Large intestine (tissue), 3 donors: Measurements from ENCODE around the gene ARHGEF4. TPM values are rescaled to one million over a fixed set of nuclear protein-coding genes. Genes with fewer than 3 reads are reported as not detected.

Experiments
- DNase-seq, 2 donors: peaks; one replicate each; pipeline versions ENCODE4 v3.0.0 to v3.0.0-alpha.2; 2013
- H3K27ac ChIP-seq: one replicate; pipeline ENCODE4 v1.5.1; 2013; ENCODE audit warnings: low read length
- H3K27me3 ChIP-seq: 2 replicates; pipeline ENCODE4 v1.6.1; 2013; ENCODE audit warnings: low read length; ENCODE audit not compliant: control insufficient read depth, insufficient read depth
- H3K36me3 ChIP-seq: 2 replicates; pipeline ENCODE4 v1.6.1; 2013; ENCODE audit warnings: low read length; ENCODE audit not compliant: control insufficient read depth, insufficient read depth
- H3K4me1 ChIP-seq: one replicate; pipeline ENCODE4 v1.6.1; 2013; ENCODE audit warnings: low read length; ENCODE audit not compliant: control insufficient read depth, insufficient read depth
- H3K4me3 ChIP-seq: one replicate; pipeline ENCODE4 v1.5.1; 2013; ENCODE audit warnings: low read length
- H3K9me3 ChIP-seq: one replicate; pipeline ENCODE4 v1.6.1; 2013; ENCODE audit warnings: mild to moderate bottlenecking, low read depth, low read length, moderate library complexity; ENCODE audit not compliant: control insufficient read depth
- WGBS: methylation state at CpG from one replicate; pipeline ENCODE4 v1.1.5; 2013; ENCODE audit warnings: low lambda C conversion rate; ENCODE audit not compliant: insufficient coverage; 5-methylcytosine and 5-hydroxymethylcytosine counted together
- polyA plus RNA-seq: library from polyadenylated mRNA; unstranded; fragments of 120-200 nt; gene quantifications from one replicate; pipeline ENCODE4 v1.2.1, GENCODE V29; 2013

Gene ARHGEF4
- polyA plus RNA-seq, 1 donor, result 5.4 TPM

DNA sequence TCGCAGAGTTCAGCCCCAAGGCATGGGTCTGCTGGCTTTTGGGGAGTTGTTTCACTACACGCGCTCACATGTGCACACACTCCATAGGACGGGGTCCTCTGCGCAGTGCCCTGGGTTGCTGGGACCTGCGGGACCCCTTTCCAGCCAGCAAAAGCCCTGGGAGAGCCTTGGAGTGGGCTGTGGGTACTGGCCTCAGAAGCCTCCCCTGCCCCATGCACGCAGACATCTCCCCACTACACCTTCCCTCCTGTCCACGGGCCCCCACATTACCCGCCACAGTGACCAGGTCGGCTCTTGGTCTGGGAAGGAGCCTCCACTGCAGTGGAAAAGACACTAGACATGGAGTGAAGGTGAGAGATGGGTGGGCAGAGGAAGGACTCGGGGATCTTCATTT lies 208.0 kb downstream of the ARHGEF4 start:
- H3K27me3 ChIP-seq, result peaks cover 16% of the 10 kb centered on the region
- peaks cover 32% of the 10 kb centered on the region for H3K36me3 ChIP-seq
- DNase-seq, result no peak
- no peak overlapping the region for H3K4me3 ChIP-seq
- WGBS, result no CpG with 5 or more reads among the region's 11 CpGs
- H3K4me1 ChIP-seq, result no peaks in the 10 kb centered on the region
- peaks cover 5% of the 10 kb centered on the region for H3K9me3 ChIP-seq
- H3K27ac ChIP-seq, result no peak overlapping the region

DNA sequence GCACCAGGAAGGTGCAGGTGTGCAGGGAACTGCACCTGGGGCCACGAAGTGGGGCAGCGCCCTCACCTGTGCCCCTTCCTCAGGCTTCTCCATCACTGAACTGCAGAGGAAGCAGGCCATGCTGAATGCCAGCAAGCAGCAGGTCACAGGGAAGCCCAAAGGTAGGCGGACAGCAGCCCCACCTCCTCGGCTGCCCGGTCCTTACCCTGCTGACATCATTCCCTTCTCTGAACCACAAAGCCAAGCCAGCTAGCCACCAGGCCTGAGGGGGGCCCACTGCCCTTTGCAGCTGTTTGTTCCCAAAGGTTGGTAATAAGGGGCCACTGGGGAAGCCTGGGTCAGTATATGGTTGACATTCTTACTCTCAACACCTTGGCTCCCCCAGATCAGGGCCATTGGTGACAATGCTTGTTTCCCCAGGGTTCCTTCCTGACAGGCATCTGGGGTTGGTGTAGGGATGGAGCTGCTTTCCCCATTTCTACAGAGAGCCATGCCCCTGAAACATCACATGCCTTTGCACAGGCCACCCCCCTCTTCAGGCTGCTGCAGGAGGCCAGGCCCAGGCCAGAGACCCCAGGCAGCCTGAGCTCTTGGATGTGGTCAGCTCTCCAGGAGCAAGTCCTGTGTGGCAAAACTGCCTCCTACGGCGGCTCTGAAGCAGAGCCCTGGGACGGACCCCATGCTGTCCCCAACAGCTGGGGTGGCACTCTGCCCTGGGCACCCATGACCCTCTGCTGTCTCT lies 208.7 kb downstream of the ARHGEF4 start:
- no peak for DNase-seq
- H3K4me1 ChIP-seq, result no peaks in the 10 kb centered on the region
- peaks cover 39% of the 10 kb centered on the region for H3K36me3 ChIP-seq

DNA sequence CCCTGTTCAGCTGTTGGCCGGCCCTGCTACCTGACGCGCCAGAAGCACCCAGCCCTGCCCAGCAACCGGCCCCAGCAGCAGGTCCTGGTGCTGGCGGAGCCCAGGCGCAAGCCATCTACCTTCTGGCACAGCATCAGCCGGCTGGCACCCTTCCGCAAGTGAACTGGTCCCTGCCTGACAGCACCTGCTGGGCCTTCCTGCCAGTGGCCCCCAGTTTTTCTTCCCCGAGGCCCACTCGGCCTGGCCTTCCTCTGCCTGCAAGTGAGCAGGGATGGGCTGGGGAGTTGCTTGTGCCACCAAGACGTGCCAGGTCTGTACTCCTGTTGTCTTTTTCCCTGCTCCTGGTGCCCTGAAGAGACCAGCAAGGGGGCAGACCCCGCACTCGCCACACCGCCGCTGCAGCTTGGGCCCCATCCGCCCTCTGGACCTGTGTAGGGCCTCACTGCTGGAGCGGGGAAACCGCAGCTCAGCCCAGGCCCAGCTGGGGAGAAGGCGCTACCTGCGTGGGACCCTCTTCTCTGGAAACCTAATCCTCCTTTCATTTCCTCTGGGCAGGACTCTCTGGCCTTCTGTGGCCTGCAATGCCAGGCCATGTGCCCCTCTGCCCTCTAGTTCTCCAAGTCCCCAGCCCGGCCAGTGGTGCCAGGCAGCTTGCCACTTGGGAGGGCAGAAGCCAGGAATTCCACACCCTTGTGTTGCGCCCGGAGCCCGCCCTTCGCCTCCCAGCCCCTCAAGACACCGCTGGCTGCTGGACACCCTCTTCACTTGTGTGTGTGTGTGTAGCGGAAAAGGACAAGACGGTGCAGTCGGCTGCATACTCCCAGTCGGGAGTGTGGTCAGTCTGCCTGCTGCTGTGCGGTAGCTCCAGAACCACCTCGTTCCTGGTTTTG lies 209.6 kb downstream of the ARHGEF4 start:
- no peak overlapping the region for H3K4me3 ChIP-seq
- peaks cover 1% of the 10 kb centered on the region for H3K27me3 ChIP-seq
- H3K27ac ChIP-seq, result no peak overlapping the region
- no CpG with 5 or more reads among the region's 32 CpGs for WGBS
- no peak for DNase-seq
- peaks cover 47% of the 10 kb centered on the region for H3K36me3 ChIP-seq
- H3K4me1 ChIP-seq, result no peaks in the 10 kb centered on the region
- H3K9me3 ChIP-seq, result no peaks in the 10 kb centered on the region

More for the DNA sequence above, 208.7 kb downstream of the ARHGEF4 start:
- WGBS, result no CpG with 5 or more reads among the region's 8 CpGs
- no peaks in the 10 kb centered on the region for H3K9me3 ChIP-seq
- H3K4me3 ChIP-seq, result no peak overlapping the region
- no peak overlapping the region for H3K27ac ChIP-seq
- peaks cover 9% of the 10 kb centered on the region for H3K27me3 ChIP-seq

DNA sequence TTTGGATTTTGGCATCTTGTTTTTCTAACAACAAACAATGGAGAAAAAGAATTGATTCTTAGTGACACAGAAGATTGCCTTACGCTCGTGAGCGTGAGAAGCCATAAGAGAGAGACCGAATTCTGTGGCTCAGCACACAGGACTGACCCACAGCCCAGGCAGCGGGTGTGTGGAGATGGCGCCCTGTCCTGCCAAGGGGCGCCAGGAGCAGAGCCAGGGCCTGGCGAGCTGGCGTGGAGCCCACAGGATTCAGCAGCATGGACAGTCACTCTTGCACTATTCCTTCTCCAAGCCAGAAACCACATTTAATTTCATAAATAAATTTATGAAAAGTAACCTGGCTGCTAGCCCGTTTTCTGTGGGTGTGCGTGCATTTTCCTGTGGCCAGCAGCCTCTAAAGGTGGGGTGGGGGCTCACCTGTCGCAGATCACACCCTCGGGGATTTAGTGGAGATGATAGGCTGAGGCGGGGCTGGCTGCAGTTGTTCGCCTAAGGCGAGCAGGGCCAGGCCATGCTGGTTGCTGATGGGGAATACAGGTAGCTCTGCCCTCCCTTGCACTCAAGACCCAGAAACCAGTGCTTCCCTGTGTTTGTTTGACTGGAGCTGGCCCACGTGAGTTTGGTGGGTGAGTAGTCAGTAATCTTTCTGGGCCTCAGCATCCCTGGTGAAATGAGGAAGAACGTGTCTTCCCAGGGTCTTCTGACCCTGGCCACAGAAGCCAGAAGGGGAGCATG lies 210.4 kb downstream of the ARHGEF4 start:
- H3K9me3 ChIP-seq, result no peaks in the 10 kb centered on the region
- no peak overlapping the region for H3K27ac ChIP-seq
- no peaks in the 10 kb centered on the region for H3K27me3 ChIP-seq
- peaks cover 55% of the 10 kb centered on the region for H3K36me3 ChIP-seq
- no peak for DNase-seq
- no CpG with 5 or more reads among the region's 18 CpGs for WGBS
- H3K4me3 ChIP-seq, result no peak overlapping the region
- no peaks in the 10 kb centered on the region for H3K4me1 ChIP-seq

DNA sequence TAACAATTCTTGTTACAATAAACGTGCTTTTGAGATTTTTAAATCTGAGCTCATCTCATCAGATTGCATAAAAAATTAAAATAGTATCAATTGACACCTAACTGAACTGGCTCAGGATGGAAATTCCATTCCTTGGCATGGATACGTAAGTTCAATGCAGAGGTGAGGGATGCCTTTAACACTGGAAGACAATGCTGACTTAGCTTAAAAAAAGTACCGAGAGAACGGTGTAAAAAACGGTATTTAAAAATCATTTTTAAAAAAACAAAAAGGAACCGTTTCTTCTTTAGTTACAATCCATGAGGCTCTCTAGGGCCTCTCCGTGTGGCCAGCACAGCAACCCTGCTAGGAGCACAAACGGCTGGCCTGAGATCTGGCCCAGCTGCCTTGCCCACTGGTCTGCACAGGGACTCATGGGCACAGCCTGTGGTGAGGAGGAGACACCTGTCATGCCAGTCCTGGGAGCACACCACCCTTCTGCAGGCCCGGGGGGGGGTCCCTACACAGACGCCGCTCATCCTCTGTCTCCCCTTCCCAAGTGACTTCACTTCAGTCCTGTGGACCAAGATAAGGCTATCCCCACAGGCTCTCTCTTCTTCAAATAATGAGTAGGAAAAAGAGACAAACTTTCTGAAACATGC lies 211.3 kb downstream of the ARHGEF4 start:
- Histone ChIP-seq H3K4me3 (no peak overlapping the region), H3K9me3 (no peaks in the 10 kb centered on the region), H3K27ac (no peak overlapping the region), H3K4me1 (no peaks in the 10 kb centered on the region), H3K27me3 (no peaks in the 10 kb centered on the region), H3K36me3 (peaks cover 65% of the 10 kb centered on the region)
- WGBS, result no CpG with 5 or more reads among the region's 11 CpGs
- no peak for DNase-seq

DNA sequence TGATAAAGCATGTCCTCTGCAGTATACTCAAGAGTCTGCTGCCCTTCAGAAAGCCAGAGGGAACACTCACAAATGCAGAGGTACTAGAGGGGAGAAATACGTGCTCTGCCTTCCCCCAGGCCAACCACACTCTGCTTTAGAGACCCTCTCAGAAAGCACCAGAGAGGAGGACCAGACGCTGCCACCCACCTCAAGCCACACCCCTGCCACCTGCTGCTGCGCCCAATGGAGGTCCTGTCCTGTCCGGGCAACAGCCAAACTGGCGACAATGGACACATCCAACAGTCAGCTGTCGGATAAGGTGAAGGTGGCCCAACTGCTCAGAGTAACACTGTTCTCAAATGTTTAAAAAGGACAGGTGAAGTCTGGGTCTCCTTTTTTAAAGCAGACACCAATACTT lies 211.9 kb downstream of the ARHGEF4 start:
- Histone ChIP-seq H3K36me3 (peaks cover 69% of the 10 kb centered on the region), H3K4me1 (no peaks in the 10 kb centered on the region), H3K27ac (no peak overlapping the region), H3K9me3 (no peaks in the 10 kb centered on the region), H3K4me3 (no peak overlapping the region), H3K27me3 (no peaks in the 10 kb centered on the region)
- no CpG with 5 or more reads among the region's 6 CpGs for WGBS
- no peak for DNase-seq

DNA sequence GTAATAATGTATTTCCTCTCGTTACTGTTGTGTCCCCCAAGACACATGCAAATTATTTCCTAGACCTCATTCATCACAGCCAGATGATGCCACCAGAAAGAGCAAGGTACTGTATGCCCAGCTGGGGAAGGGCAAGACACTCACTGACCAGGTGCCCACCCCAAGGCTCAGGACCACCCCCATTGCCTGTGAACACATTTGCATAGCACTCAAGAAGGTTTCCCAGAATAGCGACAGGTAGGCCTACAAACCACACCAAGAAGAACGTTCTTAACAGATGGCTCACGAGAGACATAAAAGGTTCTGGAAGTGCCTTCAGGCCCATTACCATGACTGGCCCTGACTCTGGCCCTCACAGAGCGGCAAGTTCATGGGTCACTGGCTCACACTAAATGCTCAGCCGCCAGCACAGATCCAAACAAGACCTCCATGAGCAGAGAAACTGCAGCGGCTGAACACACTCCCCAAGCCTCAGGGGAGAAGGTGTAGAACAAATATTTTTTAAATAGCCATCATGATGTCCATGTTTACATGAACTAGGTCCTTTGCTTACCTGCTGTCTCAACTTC lies 212.5 kb downstream of the ARHGEF4 start:
- 67% methylated on average over 1 of the region's 7 CpGs for WGBS
- no peaks in the 10 kb centered on the region for H3K27me3 ChIP-seq
- no peaks in the 10 kb centered on the region for H3K4me1 ChIP-seq
- no peak overlapping the region for H3K27ac ChIP-seq
- H3K4me3 ChIP-seq, result no peak overlapping the region
- peaks cover 74% of the 10 kb centered on the region for H3K36me3 ChIP-seq
- no peaks in the 10 kb centered on the region for H3K9me3 ChIP-seq
- DNase-seq, result no peak

DNA sequence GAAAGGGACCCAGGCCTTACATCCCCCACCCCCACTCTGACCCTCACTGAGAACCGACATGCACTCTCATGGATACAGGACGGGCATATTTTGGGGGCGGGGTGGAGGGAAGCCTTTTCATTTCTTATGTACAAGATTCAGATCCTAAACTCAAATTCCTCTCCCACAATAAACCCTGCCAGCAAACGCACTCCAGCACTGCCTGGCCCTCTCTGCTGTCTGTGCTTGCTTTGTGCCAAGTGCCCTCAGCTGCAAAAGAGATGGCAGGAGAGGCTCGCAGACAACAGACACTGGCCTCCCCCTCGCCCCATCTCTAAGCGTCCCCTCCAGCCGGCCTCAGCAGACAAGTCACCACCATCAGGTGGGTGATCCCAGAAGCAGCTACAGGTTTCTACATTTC lies 214.2 kb downstream of the ARHGEF4 start:
- DNase-seq, result no peak
- Histone ChIP-seq H3K27me3 (no peaks in the 10 kb centered on the region), H3K4me3 (no peak overlapping the region), H3K4me1 (no peaks in the 10 kb centered on the region), H3K9me3 (no peaks in the 10 kb centered on the region), H3K27ac (no peak overlapping the region), H3K36me3 (peaks cover 86% of the 10 kb centered on the region)
- WGBS, result no CpG with 5 or more reads among the region's 8 CpGs

DNA sequence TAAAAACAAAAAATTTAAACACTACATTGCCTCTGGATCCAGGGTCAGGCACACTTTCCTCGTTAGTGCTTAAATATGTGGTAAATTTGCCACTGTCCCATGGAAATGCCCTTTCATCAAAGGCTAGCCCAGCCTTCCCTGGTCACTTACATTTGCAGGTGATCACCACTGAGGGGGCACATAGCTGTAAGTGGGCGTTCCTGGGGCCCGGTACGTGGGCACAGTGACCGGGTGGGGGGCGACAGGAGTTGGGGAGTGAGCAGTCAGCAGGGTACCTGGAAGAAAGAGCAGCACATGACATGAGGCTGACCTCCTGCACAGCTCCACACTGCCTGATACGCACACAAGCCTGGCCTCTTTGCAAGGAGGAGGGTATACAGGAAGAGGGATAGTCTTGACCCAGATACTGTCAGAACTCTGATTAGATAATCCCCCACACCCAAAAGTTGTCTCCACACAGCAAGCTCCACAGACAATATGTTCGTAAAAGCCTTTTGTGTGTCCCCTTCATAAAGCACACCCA lies 216.1 kb downstream of the ARHGEF4 start:
- Histone ChIP-seq H3K27me3 (no peaks in the 10 kb centered on the region), H3K36me3 (peaks cover 84% of the 10 kb centered on the region)

More for the DNA sequence above, 216.1 kb downstream of the ARHGEF4 start:
- H3K4me3 ChIP-seq, result no peak overlapping the region
- no peaks in the 10 kb centered on the region for H3K9me3 ChIP-seq
- no peak overlapping the region for H3K27ac ChIP-seq
- WGBS, result no CpG with 5 or more reads among the region's 8 CpGs
- no peaks in the 10 kb centered on the region for H3K4me1 ChIP-seq
- DNase-seq, result no peak
